ENCODE data around the gene PIGR. TPM values are rescaled to one million over a fixed set of nuclear protein-coding genes. Genes with fewer than 3 reads are reported as not detected.

PIGR gene
- total and polyA plus RNA-seq, 9 of the 15 experiments (the other 6 are each of a cell fraction or from before 2014, with no cell fraction given) = 0.01 to 1.5 (median 0.03) TPM; not detected in 4

DNA sequence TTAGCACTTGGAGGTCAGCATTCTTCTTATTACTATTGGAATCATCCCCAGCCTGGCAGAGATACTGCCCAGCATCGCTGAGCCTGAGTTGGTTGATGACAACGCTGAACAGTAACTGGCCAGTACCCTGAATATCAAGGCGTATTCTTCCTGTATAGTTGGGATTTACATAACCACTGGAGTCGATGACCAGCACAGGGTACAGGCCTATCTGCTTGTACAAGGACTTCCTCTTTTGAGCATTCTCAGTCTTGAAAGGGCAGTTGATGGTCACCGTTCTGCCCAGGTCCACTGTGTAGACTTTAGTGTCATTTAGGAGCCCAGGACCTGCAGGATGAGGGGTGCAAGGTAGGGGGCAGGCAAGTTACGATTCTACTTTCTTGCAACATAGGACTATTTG is 8.8 kb downstream of the PIGR start (continued):
- TF ChIP-seq, protein P1, sequence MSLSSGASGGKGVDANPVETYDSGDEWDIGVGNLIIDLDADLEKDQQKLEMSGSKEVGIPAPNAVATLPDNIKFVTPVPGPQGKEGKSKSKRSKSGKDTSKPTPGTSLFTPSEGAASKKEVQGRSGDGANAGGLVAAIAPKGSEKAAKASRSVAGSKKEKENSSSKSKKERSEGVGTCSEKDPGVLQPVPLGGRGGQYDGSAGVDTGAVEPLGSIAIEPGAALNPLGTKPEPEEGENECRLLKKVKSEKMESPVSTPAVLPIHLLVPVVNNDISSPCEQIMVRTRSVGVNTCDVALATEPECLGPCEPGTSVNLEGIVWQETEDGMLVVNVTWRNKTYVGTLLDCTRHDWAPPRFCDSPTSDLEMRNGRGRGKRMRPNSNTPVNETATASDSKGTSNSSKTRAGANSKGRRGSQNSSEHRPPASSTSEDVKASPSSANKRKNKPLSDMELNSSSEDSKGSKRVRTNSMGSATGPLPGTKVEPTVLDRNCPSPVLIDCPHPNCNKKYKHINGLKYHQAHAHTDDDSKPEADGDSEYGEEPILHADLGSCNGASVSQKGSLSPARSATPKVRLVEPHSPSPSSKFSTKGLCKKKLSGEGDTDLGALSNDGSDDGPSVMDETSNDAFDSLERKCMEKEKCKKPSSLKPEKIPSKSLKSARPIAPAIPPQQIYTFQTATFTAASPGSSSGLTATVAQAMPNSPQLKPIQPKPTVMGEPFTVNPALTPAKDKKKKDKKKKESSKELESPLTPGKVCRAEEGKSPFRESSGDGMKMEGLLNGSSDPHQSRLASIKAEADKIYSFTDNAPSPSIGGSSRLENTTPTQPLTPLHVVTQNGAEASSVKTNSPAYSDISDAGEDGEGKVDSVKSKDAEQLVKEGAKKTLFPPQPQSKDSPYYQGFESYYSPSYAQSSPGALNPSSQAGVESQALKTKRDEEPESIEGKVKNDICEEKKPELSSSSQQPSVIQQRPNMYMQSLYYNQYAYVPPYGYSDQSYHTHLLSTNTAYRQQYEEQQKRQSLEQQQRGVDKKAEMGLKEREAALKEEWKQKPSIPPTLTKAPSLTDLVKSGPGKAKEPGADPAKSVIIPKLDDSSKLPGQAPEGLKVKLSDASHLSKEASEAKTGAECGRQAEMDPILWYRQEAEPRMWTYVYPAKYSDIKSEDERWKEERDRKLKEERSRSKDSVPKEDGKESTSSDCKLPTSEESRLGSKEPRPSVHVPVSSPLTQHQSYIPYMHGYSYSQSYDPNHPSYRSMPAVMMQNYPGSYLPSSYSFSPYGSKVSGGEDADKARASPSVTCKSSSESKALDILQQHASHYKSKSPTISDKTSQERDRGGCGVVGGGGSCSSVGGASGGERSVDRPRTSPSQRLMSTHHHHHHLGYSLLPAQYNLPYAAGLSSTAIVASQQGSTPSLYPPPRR (CRISPR knock-in tag; IDR thresholded peaks at IDR 0.05; ENCODE audit: borderline replicate concordance) = no peak

- H3K36me3 ChIP-seq (ENCODE audit: control insufficient read depth, insufficient read depth, low read length) = no peaks in the 10 kb centered on the region
- peak; percentile 89 for FAIRE-seq
- H3K9me1 ChIP-seq (ENCODE audit: control insufficient read depth, insufficient read depth, low read length) = no peaks in the 10 kb centered on the region
- H3K27me3 ChIP-seq (ENCODE audit: control insufficient read depth in 2 of 2, insufficient read depth in 2 of 2, low read length in 2 of 2) = no peaks in the 10 kb centered on the region
- intact Hi-C loops (cut with micrococcal nuclease) = loop anchor here (1.0 to 5.0 kb wide), 3 partner anchors 44 to 562 kb away; partner anchors contain the start of gene CR1
- H3K9ac ChIP-seq (ENCODE audit: insufficient read depth in 1 of 2, low read depth in 2 of 2, low read length in 2 of 2) = no peak overlapping the region
- in situ Hi-C loops (cut with MboI) = loop anchor here (10.0 kb wide), 1 partner anchor 139 kb away; no protein-coding TSS in a partner anchor
- peaks cover 9% of the 10 kb centered on the region in 2 experiments; a peak in 4 of 5 replicates for H3K4me1 ChIP-seq (replicated peaks in 1 of 2; ENCODE audit: control insufficient read depth in 2 of 2, insufficient read depth in 2 of 2, low read length in 2 of 2)
- H3K4me2 ChIP-seq (ENCODE audit: insufficient read depth, low read length) = peak overlapping the region; percentile 39
- DNase-seq (ENCODE audit: extremely low read depth in 1 of 4, low spot score in 3 of 4) = peak; percentile 91 to 96 (median 92)
- H3K79me2 ChIP-seq (ENCODE audit: control insufficient read depth, insufficient read depth, low read length) = no peaks in the 10 kb centered on the region
- H3K27ac ChIP-seq (ENCODE audit: extremely low read depth, low read depth, low read length) = no peak overlapping the region
- ChIA-PET POLR2A (interaction anchor here (0.5 to 2.3 kb wide), 8 partner anchors 10 to 918 kb away, joined by 3 to 12 read pairs (median 4); partner anchors contain the start of genes FCMR and PIGR), CTCF (ENCODE audit: low intra/inter-chr PET ratio) (interaction anchor here (0.5 to 7.6 kb wide), 13 partner anchors 18 to 659 kb away, joined by 3 to 83 read pairs (median 3); no protein-coding TSS in a partner anchor)
- peak overlapping the region; percentile 71 for H2AFZ ChIP-seq (ENCODE audit: low read depth, low read length)
- no peak overlapping the region for H3K4me3 ChIP-seq
- H3K9me3 ChIP-seq (replicated peaks; ENCODE audit: control insufficient read depth, insufficient read depth, low read depth, low read length) = no peaks in the 10 kb centered on the region
- 26% methylated on average over 19 of the region's 19 CpGs for WGBS (ENCODE audit: insufficient coverage, low coverage, missing lambda C conversion rate)
- no TSS peak for BruUV-seq (replicated peaks)
- no peaks in the 10 kb centered on the region for H4K20me1 ChIP-seq (replicated peaks; ENCODE audit: control insufficient read depth, insufficient read depth, low read length)
- ATAC-seq = peak; percentile 99
- TF ChIP-seq, protein P2, sequence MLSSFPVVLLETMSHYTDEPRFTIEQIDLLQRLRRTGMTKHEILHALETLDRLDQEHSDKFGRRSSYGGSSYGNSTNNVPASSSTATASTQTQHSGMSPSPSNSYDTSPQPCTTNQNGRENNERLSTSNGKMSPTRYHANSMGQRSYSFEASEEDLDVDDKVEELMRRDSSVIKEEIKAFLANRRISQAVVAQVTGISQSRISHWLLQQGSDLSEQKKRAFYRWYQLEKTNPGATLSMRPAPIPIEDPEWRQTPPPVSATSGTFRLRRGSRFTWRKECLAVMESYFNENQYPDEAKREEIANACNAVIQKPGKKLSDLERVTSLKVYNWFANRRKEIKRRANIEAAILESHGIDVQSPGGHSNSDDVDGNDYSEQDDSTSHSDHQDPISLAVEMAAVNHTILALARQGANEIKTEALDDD (IDR thresholded peaks at IDR 0.05) = peak; percentile 58; the same call in 1 of the 2 replicates
- peak; percentile 49 for TF ChIP-seq HCFC1 (IDR thresholded peaks at IDR 0.05; ENCODE audit: low read depth, low read length)
- TF ChIP-seq GABPB1 (CRISPR knock-in tag; IDR thresholded peaks at IDR 0.05) = 0 out of 2 replicates have a peak, but pooled peaks have one; percentile 52
- TF ChIP-seq, protein P3, sequence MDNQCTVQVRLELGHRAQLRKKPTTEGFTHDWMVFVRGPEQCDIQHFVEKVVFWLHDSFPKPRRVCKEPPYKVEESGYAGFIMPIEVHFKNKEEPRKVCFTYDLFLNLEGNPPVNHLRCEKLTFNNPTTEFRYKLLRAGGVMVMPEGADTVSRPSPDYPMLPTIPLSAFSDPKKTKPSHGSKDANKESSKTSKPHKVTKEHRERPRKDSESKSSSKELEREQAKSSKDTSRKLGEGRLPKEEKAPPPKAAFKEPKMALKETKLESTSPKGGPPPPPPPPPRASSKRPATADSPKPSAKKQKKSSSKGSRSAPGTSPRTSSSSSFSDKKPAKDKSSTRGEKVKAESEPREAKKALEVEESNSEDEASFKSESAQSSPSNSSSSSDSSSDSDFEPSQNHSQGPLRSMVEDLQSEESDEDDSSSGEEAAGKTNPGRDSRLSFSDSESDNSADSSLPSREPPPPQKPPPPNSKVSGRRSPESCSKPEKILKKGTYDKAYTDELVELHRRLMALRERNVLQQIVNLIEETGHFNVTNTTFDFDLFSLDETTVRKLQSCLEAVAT (IDR thresholded peaks at IDR 0.05) = peak in 1 of 2 experiments; percentile 85; a peak in 2 of 4 replicates
- TF ChIP-seq ZNF584 (CRISPR knock-in tag; IDR thresholded peaks at IDR 0.05; ENCODE audit: low read depth) = no peak
- TF ChIP-seq RAD21 (CRISPR knock-in tag; conservative IDR thresholded peaks at IDR 0.05 in 1 of 2, IDR thresholded peaks at IDR 0.05 in 1 of 2) = peak; percentile 99
- TF ChIP-seq L3MBTL2 (IDR thresholded peaks at IDR 0.05) = peak; percentile 22; the same call in 1 of the 2 replicates
- TF ChIP-seq, protein P4, sequence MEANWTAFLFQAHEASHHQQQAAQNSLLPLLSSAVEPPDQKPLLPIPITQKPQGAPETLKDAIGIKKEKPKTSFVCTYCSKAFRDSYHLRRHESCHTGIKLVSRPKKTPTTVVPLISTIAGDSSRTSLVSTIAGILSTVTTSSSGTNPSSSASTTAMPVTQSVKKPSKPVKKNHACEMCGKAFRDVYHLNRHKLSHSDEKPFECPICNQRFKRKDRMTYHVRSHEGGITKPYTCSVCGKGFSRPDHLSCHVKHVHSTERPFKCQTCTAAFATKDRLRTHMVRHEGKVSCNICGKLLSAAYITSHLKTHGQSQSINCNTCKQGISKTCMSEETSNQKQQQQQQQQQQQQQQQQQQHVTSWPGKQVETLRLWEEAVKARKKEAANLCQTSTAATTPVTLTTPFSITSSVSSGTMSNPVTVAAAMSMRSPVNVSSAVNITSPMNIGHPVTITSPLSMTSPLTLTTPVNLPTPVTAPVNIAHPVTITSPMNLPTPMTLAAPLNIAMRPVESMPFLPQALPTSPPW (CRISPR knock-in tag; IDR thresholded peaks at IDR 0.05) = peak; percentile 51
- peak; percentile 52 for TF ChIP-seq CREM (IDR thresholded peaks at IDR 0.05; ENCODE audit: low read depth)
These were observed 10.7 kb downstream of the PIGR start for GRCh38 chr1:206935491-206936067.
